ENCODE measurements around the gene MED27.

DNA sequence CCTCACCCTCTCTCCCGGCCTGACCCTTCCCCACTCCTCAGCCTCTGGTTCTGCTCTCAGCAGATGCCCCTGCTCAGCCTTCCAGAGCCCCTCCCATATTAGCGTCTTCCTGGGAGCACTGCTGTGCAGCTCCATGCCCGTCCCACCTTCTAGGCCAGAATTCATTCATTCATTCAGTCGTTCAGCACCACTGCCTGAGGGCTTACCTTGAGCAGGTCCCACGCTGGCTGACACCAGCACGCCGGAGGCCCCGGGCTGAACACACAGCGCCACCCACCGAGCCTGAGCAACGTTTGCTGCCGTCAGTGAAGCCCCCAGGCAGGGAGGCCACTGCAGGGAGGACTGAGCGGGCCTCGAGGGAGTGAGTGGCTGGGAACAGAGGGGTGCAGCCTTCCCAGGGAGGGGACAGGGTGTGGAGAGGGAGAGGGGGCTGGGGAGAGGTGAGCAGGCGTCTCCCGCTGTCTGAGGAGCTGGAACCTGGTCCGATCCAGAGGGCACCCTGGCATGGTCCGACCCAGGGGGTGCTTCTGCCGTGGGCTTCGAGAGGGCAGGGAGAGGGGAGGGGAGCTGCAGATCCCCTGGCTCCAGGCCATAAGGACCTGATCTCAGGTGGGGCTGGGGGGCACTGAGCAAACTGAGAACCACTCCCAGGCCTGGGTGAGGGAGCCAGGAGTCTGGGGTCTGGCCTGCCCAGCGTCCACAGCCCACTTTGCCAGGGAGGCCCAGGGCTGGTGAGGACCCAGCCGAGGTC lies 241.0 kb downstream of the MED27 start:
- TF ChIP-seq SUZ12 (IDR thresholded peaks at IDR 0.05; ENCODE audit: low read length) (no peak), POLR2A (IDR thresholded peaks at IDR 0.05; ENCODE audit: control extremely low read depth in 1 of 2, low read depth in 2 of 2, low read length in 2 of 2) (no peak), SP2 (IDR thresholded peaks at IDR 0.05; ENCODE audit: low read length) (no peak), CHD2 (IDR thresholded peaks at IDR 0.05; ENCODE audit: low read length) (no peak), EZH2 (IDR thresholded peaks at IDR 0.05; ENCODE audit: low read depth, low read length, severe bottlenecking) (no peak), POLR2AphosphoS5 (IDR thresholded peaks at IDR 0.05; ENCODE audit: low read depth, low read length) (no peak), CHD1 (IDR thresholded peaks at IDR 0.05; ENCODE audit: low read depth, low read length) (no peak), USF2 (IDR thresholded peaks at IDR 0.05; ENCODE audit: low read length) (no peak), TCF12 (IDR thresholded peaks at IDR 0.05; ENCODE audit: low read depth, low read length) (no peak), MAFK (IDR thresholded peaks at IDR 0.05; ENCODE audit: low read depth, low read length) (no peak), HDAC6 (IDR thresholded peaks at IDR 0.05; ENCODE audit: low read depth, low read length) (no peak)
- TF ChIP-seq, protein P1, sequence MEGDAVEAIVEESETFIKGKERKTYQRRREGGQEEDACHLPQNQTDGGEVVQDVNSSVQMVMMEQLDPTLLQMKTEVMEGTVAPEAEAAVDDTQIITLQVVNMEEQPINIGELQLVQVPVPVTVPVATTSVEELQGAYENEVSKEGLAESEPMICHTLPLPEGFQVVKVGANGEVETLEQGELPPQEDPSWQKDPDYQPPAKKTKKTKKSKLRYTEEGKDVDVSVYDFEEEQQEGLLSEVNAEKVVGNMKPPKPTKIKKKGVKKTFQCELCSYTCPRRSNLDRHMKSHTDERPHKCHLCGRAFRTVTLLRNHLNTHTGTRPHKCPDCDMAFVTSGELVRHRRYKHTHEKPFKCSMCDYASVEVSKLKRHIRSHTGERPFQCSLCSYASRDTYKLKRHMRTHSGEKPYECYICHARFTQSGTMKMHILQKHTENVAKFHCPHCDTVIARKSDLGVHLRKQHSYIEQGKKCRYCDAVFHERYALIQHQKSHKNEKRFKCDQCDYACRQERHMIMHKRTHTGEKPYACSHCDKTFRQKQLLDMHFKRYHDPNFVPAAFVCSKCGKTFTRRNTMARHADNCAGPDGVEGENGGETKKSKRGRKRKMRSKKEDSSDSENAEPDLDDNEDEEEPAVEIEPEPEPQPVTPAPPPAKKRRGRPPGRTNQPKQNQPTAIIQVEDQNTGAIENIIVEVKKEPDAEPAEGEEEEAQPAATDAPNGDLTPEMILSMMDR (IDR thresholded peaks at IDR 0.05; ENCODE audit: control extremely low read depth in 1 of 3, insufficient read depth in 1 of 3, low read depth in 1 of 3, low read length in 3 of 3) = peak in 2 of 3 experiments; percentile 20 to 22; a peak in 2 of 4 replicates
- TF ChIP-seq, protein P2, sequence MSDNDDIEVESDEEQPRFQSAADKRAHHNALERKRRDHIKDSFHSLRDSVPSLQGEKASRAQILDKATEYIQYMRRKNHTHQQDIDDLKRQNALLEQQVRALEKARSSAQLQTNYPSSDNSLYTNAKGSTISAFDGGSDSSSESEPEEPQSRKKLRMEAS (IDR thresholded peaks at IDR 0.05) = no peak
